OCI-M1 (cell line): ENCODE measurements around the gene MLLT10.

Source experiments
- DNase-seq: peaks from one replicate; lab custom pipeline; 2025; lab: John Stamatoyannopoulos, UW

The MLLT10 gene

GRCh38 chr10:21533467-21534279 lies at the start of gene MLLT10:
TSS of gene MLLT10 (plus strand) at chr10:21534232. CDS start at chr10:21534645, 413 bp downstream.
- peak; percentile 98 for DNase-seq

GRCh38 chr10:21487416-21488180 lies 46.4 kb upstream of the MLLT10 start:
- DNase-seq, result no peak

GRCh38 chr10:21488246-21488956 lies 45.6 kb upstream of the MLLT10 start:
- no peak for DNase-seq

- no peak for DNase-seq
Observed at GRCh38 chr10:21488957-21489446, 45.0 kb upstream of the MLLT10 start.

GRCh38 chr10:21490028-21490710 lies 43.9 kb upstream of the MLLT10 start:
- DNase-seq, result no peak

- no peak for DNase-seq
Observed at GRCh38 chr10:21490711-21491105, 43.3 kb upstream of the MLLT10 start.

GRCh38 chr10:21492421-21492820 lies 41.6 kb upstream of the MLLT10 start:
- no peak for DNase-seq

GRCh38 chr10:21493784-21494183 lies 40.2 kb upstream of the MLLT10 start:
- no peak for DNase-seq

GRCh38 chr10:21494191-21495001 lies 39.6 kb upstream of the MLLT10 start:
- peak; percentile 64 for DNase-seq

GRCh38 chr10:21495002-21495751 lies 38.9 kb upstream of the MLLT10 start:
- no peak for DNase-seq

GRCh38 chr10:21495752-21496342 lies 38.2 kb upstream of the MLLT10 start:
- peak; percentile 94 for DNase-seq

- peak; percentile 74 for DNase-seq
Observed at GRCh38 chr10:21496343-21497176, 37.5 kb upstream of the MLLT10 start.

- DNase-seq, result peak; percentile 54
Observed at GRCh38 chr10:21497177-21497807, 36.7 kb upstream of the MLLT10 start.

- no peak for DNase-seq
Observed at GRCh38 chr10:21498377-21498776, 35.7 kb upstream of the MLLT10 start.

- DNase-seq, result no peak
Observed at GRCh38 chr10:21498986-21499385, 35.0 kb upstream of the MLLT10 start.

GRCh38 chr10:21499701-21500577 lies 34.1 kb upstream of the MLLT10 start:
- no peak for DNase-seq

GRCh38 chr10:21500578-21500910 lies 33.5 kb upstream of the MLLT10 start:
- no peak for DNase-seq
